K562 (cell line): ENCODE results near the gene NKG7. TPM values are rescaled to one million over a fixed set of nuclear protein-coding genes. Genes with fewer than 3 reads are reported as not detected.

Experiments used
- BCOR ChIP-seq: fragments of 450-650 bp; IDR thresholded peaks from 2 replicates; pipeline ENCODE4 v1.6.1; 2016
- CEBPG ChIP-seq, 3 experiments: fragments of 200-800 bp in 1 of 3; sonication (Bioruptor generic) in 1 of 3; sonication (generic) in 1 of 3; formaldehyde crosslinking in 1 of 3; IDR thresholded peaks in 2 of 3; conservative IDR thresholded peaks in 1 of 3; 2 replicates each; pipeline versions ENCODE4 v1.6.1 to v1.8.0; 2016 to 2022; ENCODE audit warnings: missing compliant biosample characterization in 2 of 3, missing genetic modification characterization in 2 of 3, mild to moderate bottlenecking in 1 of 3, missing genetic modification reagents in 1 of 3
- EP300 ChIP-seq: IDR thresholded peaks from 2 replicates; pipeline ENCODE4 v1.6.1; 2012; ENCODE audit warnings: low read length, improper control_type of control experiment
- HMBOX1 ChIP-seq: sonication (generic); IDR thresholded peaks from 2 replicates; pipeline ENCODE4 v1.6.1; 2016
- IRF1 ChIP-seq: sonication (generic); formaldehyde crosslinking; IDR thresholded peaks from 2 replicates; pipeline ENCODE4 v1.8.0; 2022; ENCODE audit warnings: missing genetic modification reagents, mild to moderate bottlenecking, borderline replicate concordance
- JUNB ChIP-seq: fragments of 450-650 bp; formaldehyde crosslinking; conservative IDR thresholded peaks from 2 replicates; pipeline ENCODE4 v1.4.0; 2020; ENCODE audit warnings: mild to moderate bottlenecking
- MAX ChIP-seq: sonication (generic); formaldehyde crosslinking; IDR thresholded peaks from 2 replicates; pipeline ENCODE4 v1.9.0; 2022; ENCODE audit warnings: mild to moderate bottlenecking, missing genetic modification reagents
- NCOA1 ChIP-seq: fragments of 450-650 bp; IDR thresholded peaks from 2 replicates; pipeline ENCODE4 v1.6.1; 2016; ENCODE audit warnings: low read depth
- NONO ChIP-seq, 2 experiments: fragments of 200-400 bp in 1 of 2; fragments of 450-650 bp in 1 of 2; formaldehyde crosslinking in 1 of 2; IDR thresholded peaks; 2 replicates each; pipeline ENCODE4 v1.6.1; 2017; ENCODE audit warnings: low read depth in 2 of 2, mild to moderate bottlenecking in 2 of 2, moderate library complexity in 2 of 2, low read length in 1 of 2
- POLR2AphosphoS5 ChIP-seq: IDR thresholded peaks from 2 replicates; pipeline ENCODE4 v1.6.1; 2011; ENCODE audit warnings: mild to moderate bottlenecking, low read depth, low read length, moderate library complexity; ENCODE audit not compliant: control insufficient read depth, insufficient read depth
- PRDM10 ChIP-seq: fragments of 450-650 bp; IDR thresholded peaks from 2 replicates; pipeline ENCODE4 v1.6.1; 2018; ENCODE audit not compliant: partially characterized antibody
- SAFB2 ChIP-seq: fragments of 200-400 bp; formaldehyde crosslinking; IDR thresholded peaks from 2 replicates; pipeline ENCODE4 v1.6.1; 2018; ENCODE audit warnings: borderline replicate concordance, low read length, low read depth, moderate library complexity; ENCODE audit not compliant: severe bottlenecking
- SLC30A9 ChIP-seq: fragments of 250-450 bp; sonication (Bioruptor Pico); IDR thresholded peaks from 2 replicates; pipeline ENCODE4 v1.8.0; 2022; ENCODE audit warnings: mild to moderate bottlenecking, moderate library complexity
- TARDBP ChIP-seq: fragments of 450-650 bp; IDR thresholded peaks from 2 replicates; pipeline ENCODE4 v1.6.1; 2016
- TFAP4 ChIP-seq: sonication (generic); formaldehyde crosslinking; IDR thresholded peaks from 2 replicates; pipeline ENCODE4 v1.8.0; 2022; ENCODE audit warnings: missing genetic modification reagents, mild to moderate bottlenecking, moderate library complexity, borderline replicate concordance
- ZNF41 ChIP-seq: fragments of 250-450 bp; sonication (Bioruptor Pico); conservative IDR thresholded peaks from 2 replicates; pipeline ENCODE4 v1.4.0; 2020; ENCODE audit warnings: mild to moderate bottlenecking
- ZNF655 ChIP-seq: fragments of 250-450 bp; sonication (Bioruptor Pico); IDR thresholded peaks from 2 replicates; pipeline ENCODE4 v1.5.0; 2021
- polyA plus RNA-seq, 8 experiments: library from polyadenylated mRNA; depleted of rRNA in 4 of 8; stranded (reverse) in 5 of 8; unstranded in 3 of 8; fragments of >200 nt; fragmentation: Nextera tagmentation in 2 of 8; fragmentation: Illumina TruSeq in 1 of 8; extraction: Ambion mirVana in 2 of 8; extraction: Trizol in 1 of 8; gene quantifications; 2 replicates each; pipeline versions ENCODE4 v1.2.1 to v1.2.3, GENCODE V29; 2011 to 2014; ENCODE audit warnings: inconsistent platforms in 1 of 8, missing spikeins in 1 of 8
- total RNA-seq, 7 experiments: library from RNA; depleted of rRNA in 6 of 7; stranded (reverse); fragments of >200 nt in 6 of 7; fragmentation: Illumina TruSeq in 2 of 7; extraction: Trizol in 2 of 7; gene quantifications; 2 replicates each; pipeline versions ENCODE4 v1.2.1 to v1.2.3, GENCODE V29; 2011 to 2021; ENCODE audit warnings: low replicate concordance in 1 of 7

Gene NKG7
- total and polyA plus RNA-seq, 9 of the 15 experiments (the other 6 are each of a cell fraction or from before 2014, with no cell fraction given), result 0.30 to 0.70 (median 0.51) TPM; not detected in 2

GRCh38 chr19:51391073-51391611 lies 18.7 kb upstream of the NKG7 start (continued):
- TF ChIP-seq EP300, result no peak
- TF ChIP-seq ZNF41, result no peak
- TF ChIP-seq SAFB2, result no peak
- no peak for TF ChIP-seq JUNB
- TF ChIP-seq PRDM10, result no peak
- TF ChIP-seq ZNF655 (CRISPR knock-in tag), result no peak
- no peak for TF ChIP-seq TFAP4 (CRISPR knock-in tag)
- TF ChIP-seq MAX (CRISPR knock-in tag), result no peak
- TF ChIP-seq TARDBP, result no peak
- no peak for TF ChIP-seq SLC30A9 (CRISPR knock-in tag)
- TF ChIP-seq POLR2AphosphoS5, result no peak
- no peak for TF ChIP-seq IRF1
- 0 out of 4 replicates have a peak, but pooled peaks of 1 of the 2 experiments have one; percentile 11 for TF ChIP-seq NONO (IDR thresholded peaks at IDR 0.05; ENCODE audit: low read depth in 2 of 2, low read length in 1 of 2)
- TF ChIP-seq NCOA1, result no peak
- TF ChIP-seq BCOR, result peak; percentile 85; the same call in 1 of the 2 replicates
- no peak for TF ChIP-seq CEBPG (CRISPR knock-in tag; IDR thresholded peaks at IDR 0.05)
- no peak for TF ChIP-seq CEBPG (tag; conservative IDR thresholded peaks at IDR 0.05 in 1 of 2, IDR thresholded peaks at IDR 0.05 in 1 of 2)
- no peak for TF ChIP-seq HMBOX1
